CD14-positive monocyte (primary cell): ENCODE results near the gene TBL3. TPM values are rescaled to one million over a fixed set of nuclear protein-coding genes. Genes with fewer than 3 reads are reported as not detected.
A peak's percentile ranks its signal among the peaks of the same experiment; 100 is the strongest.

ENCODE experiments used
- DNase-seq, 3 donors: peaks; one replicate each; pipeline ENCODE4 v3.0.0-alpha.2; 2011 to 2022
- H2AFZ ChIP-seq: 2 replicates; pipeline ENCODE4 v1.6.0; 2012; ENCODE audit warnings: mild to moderate bottlenecking, low read depth, low read length, inconsistent platforms; ENCODE audit not compliant: insufficient read depth, poor library complexity, severe bottlenecking
- H3K27ac ChIP-seq, 2 donors: 1 replicate in 1 of 2; 2 replicates in 1 of 2; pipeline ENCODE4 v1.5.1; 2012 to 2013; ENCODE audit warnings: low read length in 2 of 2, control low read depth in 1 of 2, inconsistent platforms in 1 of 2, low read depth in 1 of 2, mild to moderate bottlenecking in 1 of 2
- H3K27me3 ChIP-seq, 2 donors: one replicate each; pipeline versions ENCODE4 v1.6.0 to v1.6.1; 2011 to 2013; ENCODE audit warnings: low read length in 2 of 2; ENCODE audit not compliant: control insufficient read depth in 2 of 2, insufficient read depth in 2 of 2
- H3K36me3 ChIP-seq, 2 donors: replicated peaks in 1 of 2; 1 replicate in 1 of 2; 2 replicates in 1 of 2; pipeline versions ENCODE4 v1.5.1 to v1.6.1; 2012 to 2013; ENCODE audit warnings: low read length in 2 of 2, control low read depth in 1 of 2, inconsistent platforms in 1 of 2, mild to moderate bottlenecking in 1 of 2; ENCODE audit not compliant: insufficient read depth in 2 of 2, control insufficient read depth in 1 of 2
- H3K4me1 ChIP-seq, 2 donors: 1 replicate in 1 of 2; 2 replicates in 1 of 2; pipeline versions ENCODE4 v1.5.1 to v1.6.1; 2012 to 2013; ENCODE audit warnings: low read length in 2 of 2, control low read depth in 1 of 2, inconsistent platforms in 1 of 2, mild to moderate bottlenecking in 1 of 2, moderate library complexity in 1 of 2; ENCODE audit not compliant: insufficient read depth in 2 of 2, control insufficient read depth in 1 of 2
- H3K4me2 ChIP-seq: replicated peaks from 2 replicates; pipeline ENCODE3; 2012; ENCODE audit warnings: low read length, moderate library complexity, mild to moderate bottlenecking; ENCODE audit not compliant: poor library complexity, severe bottlenecking; ENCODE audit errors: extremely low read depth
- H3K4me3 ChIP-seq, 3 experiments: fragments of 200-600 bp in 1 of 3; sonication (generic) in 1 of 3; replicated peaks in 1 of 3; 1 replicate in 2 of 3; 2 replicates in 1 of 3; pipeline ENCODE4 v1.5.1; 2011 to 2013; ENCODE audit warnings: low read length in 3 of 3, mild to moderate bottlenecking in 3 of 3, control low read depth in 2 of 3, low read depth in 2 of 3, inconsistent platforms in 1 of 3, moderate library complexity in 1 of 3
- H3K79me2 ChIP-seq: 2 replicates; pipeline ENCODE4 v1.6.0; 2012; ENCODE audit warnings: mild to moderate bottlenecking, control low read depth, inconsistent platforms, low read length, moderate library complexity; ENCODE audit not compliant: insufficient read depth
- H3K9ac ChIP-seq: 2 replicates; pipeline ENCODE4 v1.6.0; 2017; ENCODE audit warnings: low read length, mild to moderate bottlenecking; ENCODE audit not compliant: insufficient read depth, poor library complexity, severe bottlenecking
- H3K9me3 ChIP-seq, 2 donors: replicated peaks in 1 of 2; 1 replicate in 1 of 2; 2 replicates in 1 of 2; pipeline versions ENCODE4 v1.5.1 to v1.6.1; 2012 to 2013; ENCODE audit warnings: low read length in 2 of 2, control low read depth in 1 of 2; ENCODE audit not compliant: control insufficient read depth in 1 of 2, insufficient read depth in 1 of 2
- H4K20me1 ChIP-seq: 2 replicates; pipeline ENCODE4 v1.6.0; 2012; ENCODE audit warnings: mild to moderate bottlenecking, low read length, control low read depth, moderate library complexity; ENCODE audit not compliant: insufficient read depth
- H3K27ac Mint-ChIP-seq, 7 donors: one replicate each; pipeline ENCODE4 v1.8.0; 2020; ENCODE audit warnings: mild to moderate bottlenecking in 7 of 7, mixed read lengths in 7 of 7, moderate library complexity in 6 of 7, inconsistent platforms in 2 of 7
- H3K27me3 Mint-ChIP-seq, 3 donors: one replicate each; pipeline ENCODE4 v1.8.0; 2021 to 2022; ENCODE audit warnings: low read depth in 3 of 3, mild to moderate bottlenecking in 3 of 3, mixed read lengths in 3 of 3, moderate library complexity in 3 of 3, inconsistent platforms in 1 of 3
- H3K36me3 Mint-ChIP-seq, 2 donors: one replicate each; pipeline ENCODE4 v1.8.0; 2020; ENCODE audit warnings: mixed read lengths in 2 of 2, inconsistent platforms in 1 of 2, mild to moderate bottlenecking in 1 of 2
- H3K4me1 Mint-ChIP-seq: one replicate; pipeline ENCODE4 v1.8.0; 2020; ENCODE audit warnings: mild to moderate bottlenecking, mixed read lengths
- H3K4me3 Mint-ChIP-seq, 2 donors: one replicate each; pipeline ENCODE4 v1.8.0; 2020; ENCODE audit warnings: mild to moderate bottlenecking in 2 of 2, mixed read lengths in 2 of 2, moderate library complexity in 1 of 2
- H3K9me3 Mint-ChIP-seq, 7 donors: one replicate each; pipeline ENCODE4 v1.8.0; 2020 to 2022; ENCODE audit warnings: mixed read lengths in 7 of 7, mild to moderate bottlenecking in 6 of 7, moderate library complexity in 6 of 7, inconsistent platforms in 2 of 7
- WGBS: methylation state at CpG from one replicate; pipeline ENCODE4 v1.1.5; 2013; ENCODE audit warnings: missing lambda C conversion rate; ENCODE audit not compliant: insufficient coverage; 5-methylcytosine and 5-hydroxymethylcytosine counted together
- intact Hi-C, 2 donors: fragments of 100-400 bp; cut with micrococcal nuclease; formaldehyde crosslinking; loops; one replicate each; pipeline versions ENCODE4 v1.15.0 to v1.15.1; 2023
- polyA plus RNA-seq, 3 donors: library from polyadenylated mRNA; depleted of rRNA in 1 of 3; unstranded in 2 of 3; stranded (reverse) in 1 of 3; fragments of 300-500 nt in 2 of 3; fragments of >200 nt in 1 of 3; fragmentation: Illumina TruSeq in 2 of 3; gene quantifications; 1 replicate in 2 of 3; 2 replicates in 1 of 3; pipeline ENCODE4 v1.2.3, GENCODE V29; 2012 to 2021
- TF ChIP-seq, protein P1 (sequence below): fragments of 200-600 bp; IDR thresholded peaks from one replicate; pipeline ENCODE4 v1.8.0; 2022; ENCODE audit warnings: antibody characterized with exemption, mild to moderate bottlenecking

TBL3 gene
- polyA plus RNA-seq, 3 donors, result 33.9 to 37.8 (median 36.0) TPM

DNA sequence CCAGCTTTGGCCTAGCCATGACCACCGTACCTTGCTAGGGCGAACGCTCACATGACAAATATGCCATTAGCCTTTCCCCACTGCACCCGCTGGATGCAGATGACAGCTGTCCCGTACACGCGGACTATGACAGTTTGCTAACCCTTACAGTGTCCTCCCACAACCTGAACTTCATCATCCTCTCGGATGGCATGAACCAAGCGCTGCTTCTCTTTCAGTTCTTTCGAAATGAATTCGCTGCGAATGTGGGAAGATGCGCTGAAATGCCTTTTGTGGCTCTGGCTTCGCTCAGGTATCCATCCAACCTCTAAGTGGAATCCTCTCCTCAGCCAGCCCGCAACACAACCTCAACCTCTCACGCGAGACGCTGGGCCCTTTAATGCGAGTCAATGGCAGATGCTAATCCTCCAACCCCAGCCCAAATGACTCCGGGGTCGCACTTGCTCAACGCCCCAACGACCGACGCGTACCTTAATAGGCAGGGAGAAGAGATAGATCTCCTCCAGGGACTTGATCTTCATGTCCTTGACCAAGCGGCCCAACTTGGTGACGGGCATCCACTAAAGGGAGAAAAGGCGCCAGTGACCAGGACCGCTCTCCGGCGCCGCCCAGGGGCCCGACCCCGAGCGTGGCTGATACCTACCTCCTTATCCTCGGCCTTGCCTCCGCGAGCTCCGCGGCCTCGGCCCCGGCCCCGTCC is 7.9 kb upstream of the TBL3 start:
- H3K4me3 Mint-ChIP-seq, result peak overlapping the region; percentile 89 to 94
- Histone ChIP-seq H3K36me3 (peaks cover 21% of the 10 kb centered on the region in 2 donors), H3K79me2 (peaks cover 52% of the 10 kb centered on the region), H4K20me1 (peaks cover 35% of the 10 kb centered on the region), H3K4me1 (peaks cover 36 to 48% of the 10 kb centered on the region in 2 donors), H3K4me2 (peak overlapping the region; percentile 84), H3K4me3 (peak overlapping the region; percentile 55 to 91 (median 82)), H3K9me3 (no peaks in the 10 kb centered on the region), H3K27me3 (no peaks in the 10 kb centered on the region), H2AFZ (peak overlapping the region; percentile 75), H3K9ac (peak overlapping the region; percentile 95), H3K27ac (peak overlapping the region; percentile 93)
- no peak for DNase-seq
- peaks cover 41% of the 10 kb centered on the region for H3K4me1 Mint-ChIP-seq
- WGBS, result 13% methylated on average over 27 of the region's 44 CpGs
- H3K27ac Mint-ChIP-seq, result peak overlapping the region; percentile 79 to 95 (median 93)
- peaks cover 0 to 2% (median 2%) of the 10 kb centered on the region in 3 donors for H3K27me3 Mint-ChIP-seq
- intact Hi-C loops, result no loop called here
- peaks cover 0 to under 1% (median 0%) of the 10 kb centered on the region in 7 donors for H3K9me3 Mint-ChIP-seq
- H3K36me3 Mint-ChIP-seq, result peaks cover 24 to 30% of the 10 kb centered on the region in 2 donors
- TF ChIP-seq, protein P1, sequence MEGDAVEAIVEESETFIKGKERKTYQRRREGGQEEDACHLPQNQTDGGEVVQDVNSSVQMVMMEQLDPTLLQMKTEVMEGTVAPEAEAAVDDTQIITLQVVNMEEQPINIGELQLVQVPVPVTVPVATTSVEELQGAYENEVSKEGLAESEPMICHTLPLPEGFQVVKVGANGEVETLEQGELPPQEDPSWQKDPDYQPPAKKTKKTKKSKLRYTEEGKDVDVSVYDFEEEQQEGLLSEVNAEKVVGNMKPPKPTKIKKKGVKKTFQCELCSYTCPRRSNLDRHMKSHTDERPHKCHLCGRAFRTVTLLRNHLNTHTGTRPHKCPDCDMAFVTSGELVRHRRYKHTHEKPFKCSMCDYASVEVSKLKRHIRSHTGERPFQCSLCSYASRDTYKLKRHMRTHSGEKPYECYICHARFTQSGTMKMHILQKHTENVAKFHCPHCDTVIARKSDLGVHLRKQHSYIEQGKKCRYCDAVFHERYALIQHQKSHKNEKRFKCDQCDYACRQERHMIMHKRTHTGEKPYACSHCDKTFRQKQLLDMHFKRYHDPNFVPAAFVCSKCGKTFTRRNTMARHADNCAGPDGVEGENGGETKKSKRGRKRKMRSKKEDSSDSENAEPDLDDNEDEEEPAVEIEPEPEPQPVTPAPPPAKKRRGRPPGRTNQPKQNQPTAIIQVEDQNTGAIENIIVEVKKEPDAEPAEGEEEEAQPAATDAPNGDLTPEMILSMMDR, result no peak

DNA sequence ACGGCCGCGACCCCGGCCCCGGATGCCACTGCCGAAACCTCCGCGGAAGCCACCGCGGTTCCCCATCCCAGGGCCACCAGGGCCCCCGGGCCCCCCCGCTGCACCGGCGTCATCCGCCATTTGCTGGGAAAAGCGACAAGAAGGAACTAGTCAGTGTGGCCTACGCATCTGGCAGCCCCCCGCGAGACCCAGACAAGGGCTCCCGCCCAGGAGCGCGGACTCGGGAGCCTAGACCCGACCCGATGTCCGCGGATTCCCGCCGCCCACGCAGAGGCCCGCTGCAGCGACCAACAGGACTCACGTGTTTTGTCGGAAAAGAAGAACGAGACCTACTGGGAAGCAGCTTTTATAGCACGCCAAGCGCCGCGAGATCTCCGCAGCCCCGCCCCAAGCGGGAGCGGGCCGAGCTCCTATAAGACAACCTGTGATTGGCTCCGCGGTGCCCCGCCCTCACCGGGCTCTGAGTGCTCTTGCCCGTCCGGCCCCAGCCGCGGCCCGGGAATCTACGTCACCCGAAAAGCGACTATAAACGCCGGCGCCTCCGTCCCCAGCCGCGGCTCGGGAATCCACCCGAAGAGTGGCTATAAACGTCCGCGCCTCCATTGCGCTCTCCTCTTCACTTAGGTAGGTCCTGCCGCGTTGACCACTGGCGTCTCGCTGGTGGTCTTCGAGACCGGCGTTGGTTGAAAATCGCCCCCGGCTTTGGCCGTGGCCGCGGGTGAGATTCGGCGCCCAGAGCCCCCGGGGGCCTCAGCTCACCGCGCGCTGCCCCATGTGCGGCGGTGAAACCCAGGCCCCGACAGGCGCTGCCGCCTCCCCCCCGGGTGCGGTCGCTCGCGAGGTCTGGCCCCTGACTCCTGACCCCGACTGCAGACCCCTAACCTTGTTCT is 7.1 kb upstream of the TBL3 start, which contains the start of gene RPS2:
Gene RPS2, minus strand, starts transcription at position 321 of the 890 bp plus-strand sequence. Its CDS starts 201 bp downstream, at position 120.
- TF ChIP-seq, protein P1, result no peak
- peaks cover 47% of the 10 kb centered on the region for H3K79me2 ChIP-seq
- peak within 1 kb of the TSS; percentile 89 to 94 for H3K4me3 Mint-ChIP-seq
- H3K27me3 ChIP-seq, result no peaks in the 10 kb centered on the region
- H3K9ac ChIP-seq, result peak within 1 kb of the TSS; percentile 95
- H3K9me3 Mint-ChIP-seq, result peaks cover 0 to 2% (median 0%) of the 10 kb centered on the region in 7 donors
- under 1% methylated on average over 90 of the region's 97 CpGs for WGBS
- H3K27ac ChIP-seq, result peak within 1 kb of the TSS; percentile 93
- peaks cover 0 to 2% (median 0%) of the 10 kb centered on the region in 3 donors for H3K27me3 Mint-ChIP-seq
- H4K20me1 ChIP-seq, result peaks cover 35% of the 10 kb centered on the region
- DNase-seq, result peak; percentile 98 to 100 (median 99)
- no peaks in the 10 kb centered on the region for H3K9me3 ChIP-seq
- intact Hi-C loops, result no loop called here
- peaks cover 34 to 40% of the 10 kb centered on the region in 2 donors for H3K4me1 ChIP-seq
- H3K4me2 ChIP-seq, result peak within 1 kb of the TSS; percentile 84
- peak within 1 kb of the TSS; percentile 93 to 97 (median 95) for H3K27ac Mint-ChIP-seq
- H3K36me3 ChIP-seq, result peaks cover 21% of the 10 kb centered on the region in 2 donors
- H2AFZ ChIP-seq, result peak within 1 kb of the TSS; percentile 75
- H3K4me1 Mint-ChIP-seq, result peaks cover 38% of the 10 kb centered on the region
- peak within 1 kb of the TSS; percentile 55 to 91 (median 82) for H3K4me3 ChIP-seq
- H3K36me3 Mint-ChIP-seq, result peaks cover 24 to 30% of the 10 kb centered on the region in 2 donors
